RPMI7951 (cell line): Measurements from ENCODE around the gene FAM76A. TPM values are rescaled to one million over a fixed set of nuclear protein-coding genes. Genes with fewer than 3 reads are reported as not detected.
"Not testable (repeated sequence)": the region's sequence is repeated elsewhere in the genome, so short reads cannot be mapped to it uniquely, and the experiment has no call there.

Experiments
- DNase-seq: peaks from one replicate; pipeline ENCODE4 v3.0.0-alpha.2; 2012; ENCODE audit warnings: low read depth
- total RNA-seq: library from RNA; depleted of rRNA; stranded (reverse); fragments of >200 nt; shearing (Covaris generic); gene quantifications from 2 replicates; pipeline ENCODE4 v1.2.3, GENCODE V29; 2014; rRNA removed

FAM76A gene
- total RNA-seq, result 12.1 and 16.7 TPM in 2 replicates

DNA sequence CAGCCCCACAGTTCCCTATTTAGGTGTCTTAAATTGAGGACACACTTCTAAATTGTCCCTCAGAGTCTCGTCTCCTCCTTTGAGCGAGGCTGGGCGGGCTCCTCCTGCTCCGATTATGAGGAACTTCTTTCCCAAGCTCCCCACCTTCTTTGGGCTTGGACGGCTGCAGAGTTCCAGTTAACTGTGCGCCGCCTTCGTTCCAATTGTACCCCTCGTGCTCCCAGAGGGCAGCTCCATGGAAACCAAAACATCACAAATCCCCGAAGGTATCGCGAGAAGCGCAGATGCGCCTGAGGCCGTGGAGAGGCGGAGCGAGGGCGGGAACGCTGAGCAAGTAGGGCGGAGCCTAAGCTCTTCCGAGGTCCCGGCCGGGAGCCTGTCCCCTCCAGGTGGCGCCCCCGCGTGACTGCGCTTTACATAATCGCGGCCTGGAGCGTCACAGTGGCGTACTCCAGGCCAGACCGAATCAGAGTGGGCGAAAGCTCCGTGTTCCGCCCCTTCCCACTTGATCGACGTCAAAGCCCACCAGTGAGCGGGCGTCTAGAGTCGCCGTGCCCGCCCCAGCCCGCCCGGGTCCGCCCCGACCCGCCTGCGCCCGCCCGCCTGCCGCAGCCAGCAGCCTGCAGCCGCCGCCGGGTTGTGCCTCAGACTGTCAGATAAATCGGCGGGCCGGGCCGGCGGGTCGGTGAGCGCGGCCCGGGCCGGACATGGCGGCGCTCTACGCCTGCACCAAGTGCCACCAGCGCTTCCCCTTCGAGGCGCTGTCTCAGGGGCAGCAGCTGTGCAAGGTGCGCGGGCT, at the start of gene FAM76A:
Gene FAM76A (plus strand): TSS at position 588 of the 799 bp plus-strand sequence. CDS start 120 bp downstream, at position 708.
- DNase-seq, result peak; percentile 98

- no peak for DNase-seq
Measured at GRCh38 chr1:27676410-27676809, 49.4 kb upstream of the FAM76A start.

GRCh38 chr1:27678747-27679146, 47.0 kb upstream of the FAM76A start:
- DNase-seq, result no peak

GRCh38 chr1:27680225-27680791, 45.5 kb upstream of the FAM76A start:
- not testable (repeated sequence) for DNase-seq

- DNase-seq, result not testable (repeated sequence)
Measured at GRCh38 chr1:27681580-27681979, 44.2 kb upstream of the FAM76A start.

- no peak for DNase-seq
Measured at GRCh38 chr1:27682351-27682944, 43.3 kb upstream of the FAM76A start.

GRCh38 chr1:27684176-27684575, 41.6 kb upstream of the FAM76A start:
- DNase-seq, result no peak

DNA sequence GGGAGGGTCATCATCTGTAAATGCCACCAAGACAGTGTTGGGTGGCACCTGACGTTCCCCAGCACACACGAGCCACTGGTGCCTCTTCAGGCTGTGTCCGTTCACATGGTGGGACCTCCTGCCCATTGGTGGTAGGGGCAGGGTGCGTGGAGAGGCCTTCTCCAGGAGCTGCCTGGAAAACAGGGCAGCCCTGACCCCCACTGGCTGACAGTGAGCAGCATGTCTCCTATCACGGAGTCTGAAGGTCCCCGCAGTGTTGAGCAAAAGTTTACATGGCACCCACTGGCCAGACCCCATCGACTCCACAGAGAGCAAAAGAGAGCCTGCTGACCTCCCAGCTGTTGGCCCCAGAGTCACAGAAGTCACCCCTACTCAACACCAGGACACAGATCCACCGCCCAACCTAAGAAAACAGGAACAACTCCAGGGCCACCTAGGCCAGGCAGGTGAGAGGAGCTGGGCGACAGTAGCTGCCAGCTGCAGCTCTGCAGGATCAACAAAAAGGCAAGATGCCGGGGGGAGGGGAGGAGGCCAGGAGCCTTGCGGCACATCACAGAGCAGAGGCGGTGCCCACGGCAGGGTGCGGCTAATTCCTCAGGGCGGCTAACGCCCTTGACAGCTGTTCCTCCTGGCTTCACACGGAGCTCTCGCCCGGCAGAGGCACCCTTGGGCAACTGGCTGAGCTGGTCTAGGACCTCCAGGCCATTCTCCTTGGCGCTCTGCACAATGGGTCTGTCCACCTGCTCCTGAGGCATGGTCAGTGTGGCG, 39.4 kb upstream of the FAM76A start:
- no peak for DNase-seq

DNA sequence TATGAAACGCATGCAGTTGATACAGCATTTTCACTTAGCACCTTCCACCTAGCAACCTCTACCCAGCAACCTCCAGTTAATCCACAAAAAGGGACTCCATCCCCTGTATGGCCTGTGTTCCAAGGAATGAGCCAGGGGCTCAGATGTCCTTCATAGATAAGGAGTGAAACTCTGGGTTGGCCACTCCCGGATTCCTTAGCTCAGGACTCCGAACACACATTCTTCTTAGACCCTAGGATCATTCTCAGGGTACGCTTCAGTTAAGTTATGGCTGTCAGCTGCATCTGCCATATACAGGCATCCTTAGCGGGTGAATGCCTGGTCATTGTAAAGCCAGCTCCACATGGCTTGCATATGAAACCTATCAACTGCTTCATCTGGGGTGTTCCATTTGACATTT, 37.9 kb upstream of the FAM76A start:
- DNase-seq, result no peak

GRCh38 chr1:27689423-27690173, 36.2 kb upstream of the FAM76A start:
- peak; percentile 78 for DNase-seq

- DNase-seq, result no peak
Measured at GRCh38 chr1:27690183-27690582, 35.6 kb upstream of the FAM76A start.

DNA sequence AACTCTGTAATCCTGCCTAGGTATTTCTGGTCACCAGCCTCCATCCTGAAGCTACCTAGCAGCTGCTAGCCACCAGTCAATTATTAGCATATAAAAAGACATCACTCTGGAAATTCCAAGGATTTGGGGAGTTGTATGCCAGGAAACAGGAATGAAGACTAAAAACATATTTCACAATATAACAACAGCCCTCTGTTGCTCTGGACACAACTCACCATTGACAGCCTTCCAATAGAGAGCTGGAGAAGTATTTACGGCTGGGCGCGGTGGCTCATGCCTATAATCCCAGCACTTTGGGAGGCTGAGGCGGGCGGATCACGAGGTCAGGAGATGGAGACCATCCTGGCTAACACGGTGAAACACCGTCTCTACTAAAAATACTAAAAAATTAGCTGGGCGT, 28.9 kb upstream of the FAM76A start:
- DNase-seq, result not testable (repeated sequence)

DNA sequence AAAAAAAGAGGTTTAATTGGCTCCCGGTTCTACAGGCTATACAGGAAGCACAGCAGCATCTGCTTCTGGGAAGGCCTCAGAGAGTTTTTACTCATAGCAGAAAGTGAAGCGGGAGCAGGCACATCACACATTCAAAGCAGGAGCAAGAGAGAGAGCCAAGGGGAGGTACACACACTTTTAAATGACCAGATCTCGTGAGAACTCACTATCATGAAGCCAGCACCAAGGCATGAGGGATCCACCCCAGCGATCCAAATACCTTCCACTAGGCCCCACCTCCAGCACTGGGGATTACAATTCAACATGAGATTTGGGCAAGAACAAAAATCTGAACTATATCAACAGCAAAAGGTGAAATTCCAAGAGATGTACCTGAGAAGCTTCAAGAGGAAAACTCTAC, 20.8 kb upstream of the FAM76A start:
- no peak for DNase-seq

- DNase-seq, result no peak
Measured at GRCh38 chr1:27705545-27705944, 20.2 kb upstream of the FAM76A start.

DNA sequence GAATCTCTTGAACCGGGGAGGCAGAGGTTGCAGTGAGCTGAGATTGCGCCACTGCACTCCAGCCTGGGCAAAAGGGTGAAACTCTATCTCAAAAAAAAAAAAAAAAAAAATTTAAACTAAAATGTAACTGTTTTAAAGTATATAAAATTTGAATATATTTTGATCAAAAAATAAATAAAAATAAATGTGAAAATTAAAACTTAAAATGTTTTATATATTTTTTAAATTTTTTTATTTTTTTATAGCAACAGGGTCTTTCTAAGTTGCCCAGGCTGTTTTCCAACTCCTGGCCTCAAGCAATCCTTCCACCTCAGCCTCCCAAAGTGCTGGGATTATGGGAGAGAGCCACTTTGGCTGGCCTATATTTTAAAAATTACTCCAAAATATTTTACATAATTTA, 15.2 kb upstream of the FAM76A start:
- DNase-seq, result no peak

GRCh38 chr1:27713139-27713725, 12.5 kb upstream of the FAM76A start:
- DNase-seq, result no peak

DNA sequence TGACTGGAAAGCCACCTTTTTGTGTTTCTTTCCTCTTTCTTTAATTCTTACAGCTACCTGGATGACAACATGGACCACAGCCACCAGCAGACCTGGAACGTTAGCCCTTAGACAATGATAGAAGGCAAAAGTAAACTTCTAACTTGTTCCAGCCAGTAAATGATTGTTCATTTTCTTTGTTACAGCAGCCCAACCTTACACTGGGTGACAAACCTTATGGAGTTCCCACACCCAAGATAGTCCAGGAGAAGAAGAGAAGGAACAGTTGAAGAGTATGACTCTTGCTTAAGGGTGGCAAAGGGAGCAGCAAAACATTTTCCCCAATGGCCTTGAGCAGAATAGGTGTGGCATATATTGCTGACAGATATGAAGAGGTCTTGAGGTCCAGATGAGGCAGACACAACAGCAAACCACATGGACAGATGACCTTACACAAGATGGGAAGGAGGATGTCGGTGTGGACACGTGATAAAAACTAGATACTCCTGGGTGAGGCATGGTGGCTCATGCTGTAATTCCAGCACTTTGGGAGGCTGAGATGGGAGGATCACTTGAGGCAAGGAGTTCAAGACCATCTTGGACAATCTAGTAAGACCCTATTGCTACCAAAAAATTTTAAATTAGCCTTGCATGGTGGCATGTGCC, 11.8 kb upstream of the FAM76A start:
- DNase-seq, result no peak

- DNase-seq, result no peak
Measured at GRCh38 chr1:27716262-27716895, 9.4 kb upstream of the FAM76A start.

DNA sequence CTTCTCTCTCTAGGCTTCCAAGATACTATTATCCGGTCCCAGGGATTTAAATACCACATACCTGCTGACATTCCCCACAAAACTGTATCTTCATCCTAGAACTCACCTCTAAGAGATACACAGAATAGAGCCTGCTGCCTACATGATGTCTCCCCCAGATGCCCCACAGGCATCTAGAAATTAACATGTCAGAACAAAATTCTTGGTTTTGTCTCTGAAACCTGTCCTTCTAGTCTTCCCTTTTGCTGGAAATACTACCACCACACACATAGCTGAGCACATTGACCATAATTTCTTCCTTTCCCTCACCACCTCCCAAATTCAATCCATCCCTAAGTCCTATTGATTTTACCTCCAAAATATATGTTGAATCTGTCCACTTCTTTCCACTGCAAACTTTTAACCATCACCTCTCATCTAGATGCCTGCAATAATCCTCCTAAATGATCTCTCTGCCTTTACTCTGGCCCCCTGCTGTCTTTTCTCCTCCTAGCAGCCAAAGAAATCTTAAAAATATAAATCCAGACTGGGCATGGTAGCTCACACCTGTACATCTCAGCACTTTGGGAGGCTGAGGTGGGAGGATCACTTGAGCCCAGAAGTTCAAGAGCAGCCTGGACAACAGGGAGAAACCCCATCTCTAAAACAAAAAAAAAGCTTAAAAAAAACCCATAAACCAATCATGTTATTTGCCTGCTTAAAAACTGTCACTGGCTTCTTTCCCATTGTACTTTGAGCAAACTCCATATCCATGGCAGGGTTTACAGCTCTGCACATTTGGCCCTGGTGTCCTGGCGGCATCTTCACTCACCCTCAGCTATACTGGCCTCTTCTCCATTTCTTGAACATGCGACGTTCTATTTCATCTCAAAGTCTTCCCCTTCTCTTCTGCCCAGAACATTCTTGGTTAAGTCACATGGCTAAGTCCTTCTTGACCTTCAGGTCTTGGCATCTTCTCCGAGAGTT, 6.2 kb upstream of the FAM76A start:
- peak; percentile 22 for DNase-seq
